A549 (cell line): ENCODE results near the gene SCART1. TPM values are rescaled to one million over a fixed set of nuclear protein-coding genes. Genes with fewer than 3 reads are reported as not detected.

ENCODE experiments used
- ATAC-seq, 2 experiments: fragments of 200-7000 bp in 1 of 2; fragments of >200 bp in 1 of 2; cut with Nextera tagmentation in 1 of 2; cut with Tn5 transposase in 1 of 2; 3 replicates each; pipeline versions ENCODE4 v1.8.0 to v1.9.1; 2018 to 2020; ENCODE audit warnings: mild to moderate bottlenecking in 1 of 2, moderate library complexity in 1 of 2
- CTCF ChIA-PET: fragments of 300-600 bp; sonication (Branson Sonifier 250); formaldehyde crosslinking; extraction: SDS; loops from one replicate; lab custom pipeline; 2021; ENCODE audit warnings: antibody characterized with exemption, inconsistent platforms; lab: Yijun Ruan, JAX
- POLR2A ChIA-PET: fragments of 350-600 bp; formaldehyde crosslinking; extraction: SDS; loops from one replicate; lab custom pipeline; 2021; ENCODE audit warnings: antibody characterized with exemption, inconsistent platforms; lab: Yijun Ruan, JAX
- DNase-seq, 2 experiments: peaks; one replicate each; pipeline versions ENCODE4 v3.0.0 to v3.0.0-alpha.2; 2011 to 2016; ENCODE audit warnings: low read depth in 1 of 2, low spot score in 1 of 2
- FAIRE-seq: peaks from 2 replicates; lab custom pipeline; 2011; peaks lifted over from hg19 to GRCh38; lab: Jason Lieb, UNC
- H3K27ac ChIP-seq, 2 experiments: fragments of >200 bp; sonication (Bioruptor Twin); formaldehyde crosslinking; 3 replicates each; pipeline ENCODE4 v1.5.1; 2016 to 2017
- H3K4me1 ChIP-seq: fragments of >200 bp; sonication (Bioruptor Twin); formaldehyde crosslinking; 3 replicates; pipeline ENCODE4 v1.6.1; 2016
- H3K4me2 ChIP-seq: fragments of >200 bp; sonication (Bioruptor Twin); formaldehyde crosslinking; 3 replicates; pipeline ENCODE4 v1.6.1; 2016
- H3K4me3 ChIP-seq: fragments of >200 bp; sonication (Bioruptor Twin); formaldehyde crosslinking; 3 replicates; pipeline ENCODE4 v1.5.1; 2016
- H3K9me3 ChIP-seq: fragments of >200 bp; sonication (Bioruptor Twin); formaldehyde crosslinking; 3 replicates; pipeline ENCODE4 v1.6.1; 2016
- CBX2 ChIP-seq: fragments of 200-600 bp; sonication (generic); IDR thresholded peaks from 2 replicates; pipeline ENCODE4 v1.6.1; 2016; ENCODE audit warnings: low read depth, mild to moderate bottlenecking, borderline replicate concordance
- CBX8 ChIP-seq: fragments of 200-600 bp; sonication (generic); IDR thresholded peaks from 2 replicates; pipeline ENCODE4 v1.6.1; 2016
- CHD4 ChIP-seq: fragments of 200-600 bp; sonication (generic); IDR thresholded peaks from 2 replicates; pipeline ENCODE4 v1.6.1; 2016; ENCODE audit warnings: antibody characterized with exemption, mild to moderate bottlenecking, borderline replicate concordance
- ESRRA ChIP-seq: fragments of 150-350 bp; IDR thresholded peaks from 2 replicates; pipeline ENCODE4 v1.6.1; 2014; ENCODE audit warnings: mild to moderate bottlenecking, low read length, borderline replicate concordance
- GATA3 ChIP-seq: IDR thresholded peaks from 2 replicates; pipeline ENCODE4 v1.6.1; 2012; ENCODE audit warnings: borderline replicate concordance
- HOXB13 ChIP-seq: fragments of 250-450 bp; sonication (Bioruptor Pico); IDR thresholded peaks from 2 replicates; pipeline ENCODE4 v1.5.0; 2020; ENCODE audit warnings: low read depth, mild to moderate bottlenecking, moderate library complexity
- MAFK ChIP-seq: fragments of 450-650 bp; IDR thresholded peaks from 2 replicates; pipeline ENCODE4 v1.6.1; 2014; ENCODE audit not compliant: partially characterized antibody
- MAZ ChIP-seq: fragments of 150-350 bp; IDR thresholded peaks from 2 replicates; pipeline ENCODE4 v1.6.1; 2014; ENCODE audit warnings: antibody characterized with exemption, low read depth, low read length, borderline replicate concordance
- MYC ChIP-seq: IDR thresholded peaks from 2 replicates; pipeline ENCODE4 v1.6.1; 2012; ENCODE audit warnings: mild to moderate bottlenecking, inconsistent platforms, low read length, improper control_type of control experiment, borderline replicate concordance
- RARB ChIP-seq: fragments of 250-450 bp; sonication (Bioruptor Pico); IDR thresholded peaks from 2 replicates; pipeline ENCODE4 v1.8.0; 2021; ENCODE audit warnings: mild to moderate bottlenecking, moderate library complexity
- SMC3 ChIP-seq: fragments of >200 bp; sonication (Bioruptor Twin); formaldehyde crosslinking; IDR thresholded peaks from 3 replicates; pipeline ENCODE4 v1.6.1; 2018; ENCODE audit warnings: inconsistent platforms
- SREBF2 ChIP-seq: fragments of 450-650 bp; IDR thresholded peaks from 2 replicates; pipeline ENCODE4 v1.6.1; 2014; ENCODE audit warnings: mild to moderate bottlenecking, moderate library complexity
- TP53 ChIP-seq: fragments of 250-450 bp; sonication (Bioruptor Pico); IDR thresholded peaks from 2 replicates; pipeline ENCODE4 v1.5.0; 2021; ENCODE audit warnings: mild to moderate bottlenecking, moderate library complexity
- ZNF302 ChIP-seq: fragments of 250-450 bp; sonication (Bioruptor Pico); IDR thresholded peaks from 2 replicates; pipeline ENCODE4 v1.9.0; 2021; ENCODE audit warnings: inconsistent platforms, mild to moderate bottlenecking, moderate library complexity
- WGBS: methylation state at CpG from one replicate; pipeline ENCODE4 v1.1.6; 2017; ENCODE audit errors: missing lambda C conversion rate; 5-methylcytosine and 5-hydroxymethylcytosine counted together
- polyA plus RNA-seq, 4 experiments: library from polyadenylated mRNA; depleted of rRNA in 3 of 4; stranded (reverse); fragments of >200 nt; fragmentation: RNase III in 1 of 4; extraction: RNeasy Plus Mini Kit Qiagen cat#74134 plus additional on column Dnase treatment in 1 of 4; gene quantifications; 2 replicates in 3 of 4; 3 replicates in 1 of 4; pipeline ENCODE4 v1.2.3, GENCODE V29; 2011 to 2017
- TF ChIP-seq, protein P1 (sequence below): IDR thresholded peaks from 2 replicates; pipeline ENCODE4 v1.6.1; 2012; ENCODE audit warnings: low read depth, borderline replicate concordance
- TF ChIP-seq, protein P2 (sequence below): IDR thresholded peaks from 2 replicates; pipeline ENCODE4 v1.6.1; 2012
- TF ChIP-seq, protein P3 (sequence below): fragments of >200 bp; sonication (Bioruptor Twin); formaldehyde crosslinking; IDR thresholded peaks from 3 replicates; pipeline ENCODE4 v1.6.1; 2016
- TF ChIP-seq, protein P4 (sequence below): fragments of 450-650 bp; IDR thresholded peaks from 2 replicates; pipeline ENCODE4 v1.6.1; 2014; ENCODE audit warnings: antibody characterized with exemption

Gene SCART1
- polyA plus RNA-seq, 2 of the 4 experiments (the other 2 are of a cell fraction), result 0.37 to 0.96 TPM

DNA sequence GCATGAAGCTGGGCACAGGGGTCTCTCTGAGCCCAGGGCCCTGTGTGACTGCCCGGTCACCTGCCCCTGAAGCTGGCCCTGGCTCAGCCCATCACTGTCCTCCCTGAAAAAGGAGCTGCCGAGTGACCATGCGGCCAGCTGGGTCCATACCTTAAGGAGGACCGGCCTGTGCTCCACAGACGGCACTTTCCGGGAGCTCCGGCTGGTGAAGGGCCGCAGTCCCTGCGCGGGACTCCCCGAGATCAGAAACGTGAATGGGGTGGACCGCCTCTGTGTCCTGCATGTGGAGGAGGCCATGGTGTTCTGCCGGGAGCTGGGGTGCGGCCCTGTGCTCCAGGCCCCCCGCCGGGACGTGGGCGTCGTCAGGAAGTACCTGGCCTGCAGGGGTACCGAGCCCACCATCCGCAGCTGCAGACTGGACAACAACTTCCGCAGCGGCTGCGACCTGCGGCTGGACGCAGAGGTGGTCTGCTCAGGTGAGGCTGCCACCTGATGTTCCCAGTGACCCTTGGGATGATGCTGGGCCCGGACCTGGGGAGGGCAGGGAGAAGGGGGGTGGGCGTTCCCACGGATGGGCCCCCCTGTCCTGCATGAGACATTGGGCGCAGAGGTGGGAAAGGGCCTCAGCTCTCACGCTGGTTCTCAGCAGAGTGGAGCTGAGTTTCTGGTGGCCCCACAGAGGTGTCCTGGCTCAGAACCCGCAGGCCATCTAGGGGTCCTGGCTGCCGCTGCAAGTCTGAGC lies 3.5 kb downstream of the SCART1 start:
- TF ChIP-seq, protein P1, sequence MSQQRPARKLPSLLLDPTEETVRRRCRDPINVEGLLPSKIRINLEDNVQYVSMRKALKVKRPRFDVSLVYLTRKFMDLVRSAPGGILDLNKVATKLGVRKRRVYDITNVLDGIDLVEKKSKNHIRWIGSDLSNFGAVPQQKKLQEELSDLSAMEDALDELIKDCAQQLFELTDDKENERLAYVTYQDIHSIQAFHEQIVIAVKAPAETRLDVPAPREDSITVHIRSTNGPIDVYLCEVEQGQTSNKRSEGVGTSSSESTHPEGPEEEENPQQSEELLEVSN, result no peak
- TF ChIP-seq, protein P2, sequence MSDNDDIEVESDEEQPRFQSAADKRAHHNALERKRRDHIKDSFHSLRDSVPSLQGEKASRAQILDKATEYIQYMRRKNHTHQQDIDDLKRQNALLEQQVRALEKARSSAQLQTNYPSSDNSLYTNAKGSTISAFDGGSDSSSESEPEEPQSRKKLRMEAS, result no peak
- TF ChIP-seq ZNF302 (no peak), CBX2 (no peak), MAFK (no peak), SMC3 (no peak), SREBF2 (no peak), CBX8 (no peak), MAZ (no peak), CHD4 (no peak), RARB (CRISPR knock-in tag) (no peak), TP53 (no peak)
- TF ChIP-seq, protein P3, sequence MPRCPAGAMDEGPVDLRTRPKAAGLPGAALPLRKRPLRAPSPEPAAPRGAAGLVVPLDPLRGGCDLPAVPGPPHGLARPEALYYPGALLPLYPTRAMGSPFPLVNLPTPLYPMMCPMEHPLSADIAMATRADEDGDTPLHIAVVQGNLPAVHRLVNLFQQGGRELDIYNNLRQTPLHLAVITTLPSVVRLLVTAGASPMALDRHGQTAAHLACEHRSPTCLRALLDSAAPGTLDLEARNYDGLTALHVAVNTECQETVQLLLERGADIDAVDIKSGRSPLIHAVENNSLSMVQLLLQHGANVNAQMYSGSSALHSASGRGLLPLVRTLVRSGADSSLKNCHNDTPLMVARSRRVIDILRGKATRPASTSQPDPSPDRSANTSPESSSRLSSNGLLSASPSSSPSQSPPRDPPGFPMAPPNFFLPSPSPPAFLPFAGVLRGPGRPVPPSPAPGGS, result no peak
- DNase-seq (no peak), FAIRE-seq (no peak), ATAC-seq (peak in 1 of 2 experiments; percentile 10; a peak in 2 of 6 replicates)
- no peaks in the 10 kb centered on the region for H3K9me3 ChIP-seq
- H3K4me2 ChIP-seq, result no peak overlapping the region
- no peaks in the 10 kb centered on the region for H3K4me1 ChIP-seq
- ChIA-PET POLR2A (no interaction called here), CTCF (interaction anchor here (1.0 to 2.8 kb wide), 2 partner anchors 9 to 19 kb away, joined by 3 to 7 read pairs; no protein-coding TSS in a partner anchor)
- 50% methylated on average over 13 of the region's 34 CpGs for WGBS
- no peak overlapping the region for H3K4me3 ChIP-seq
- no peak overlapping the region for H3K27ac ChIP-seq

DNA sequence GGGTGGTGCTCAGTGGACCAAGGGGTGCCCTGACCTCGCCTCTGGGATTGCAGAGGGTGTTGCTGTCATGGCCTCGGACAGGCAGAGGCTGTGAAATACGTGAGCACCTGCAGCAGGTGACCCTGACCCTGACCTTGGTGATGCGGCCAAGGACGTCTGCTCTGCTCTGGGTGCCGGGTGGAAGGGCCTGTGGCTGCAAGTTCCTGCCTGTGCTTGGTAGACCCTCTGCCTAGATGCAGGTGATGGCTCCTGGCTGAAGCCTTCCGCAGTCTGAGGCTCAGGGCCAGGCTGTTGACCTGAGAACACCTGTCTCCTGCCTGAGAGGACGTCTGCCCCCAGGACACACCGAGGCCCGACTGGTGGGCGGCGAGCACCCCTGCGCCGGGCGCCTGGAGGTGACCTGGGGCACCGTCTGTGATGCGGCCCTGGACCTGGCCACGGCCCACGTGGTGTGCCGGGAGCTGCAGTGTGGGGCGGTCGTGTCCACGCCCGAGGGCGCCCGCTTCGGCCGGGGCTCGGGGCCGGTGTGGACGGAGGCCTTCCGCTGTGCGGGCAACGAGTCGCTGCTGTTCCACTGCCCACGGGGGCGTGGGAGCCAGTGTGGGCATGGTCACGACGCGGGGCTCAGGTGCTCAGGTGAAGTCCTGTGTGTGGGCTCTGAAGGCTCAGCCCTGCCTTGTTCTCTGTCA lies 4.4 kb downstream of the SCART1 start:
- H3K27ac ChIP-seq, result no peak overlapping the region
- 57% methylated on average over 5 of the region's 40 CpGs for WGBS
- H3K4me1 ChIP-seq, result no peaks in the 10 kb centered on the region
- FAIRE-seq (no peak), DNase-seq (no peak), ATAC-seq (no peak)
- ChIA-PET POLR2A (no interaction called here), CTCF (interaction anchor here (2.8 kb wide), 1 partner anchor 20 kb away, joined by 7 read pairs; no protein-coding TSS in a partner anchor)
- H3K4me2 ChIP-seq, result no peak overlapping the region
- H3K4me3 ChIP-seq, result no peak overlapping the region
- no peak for TF ChIP-seq HOXB13 (CRISPR knock-in tag)
- TF ChIP-seq, protein P4, sequence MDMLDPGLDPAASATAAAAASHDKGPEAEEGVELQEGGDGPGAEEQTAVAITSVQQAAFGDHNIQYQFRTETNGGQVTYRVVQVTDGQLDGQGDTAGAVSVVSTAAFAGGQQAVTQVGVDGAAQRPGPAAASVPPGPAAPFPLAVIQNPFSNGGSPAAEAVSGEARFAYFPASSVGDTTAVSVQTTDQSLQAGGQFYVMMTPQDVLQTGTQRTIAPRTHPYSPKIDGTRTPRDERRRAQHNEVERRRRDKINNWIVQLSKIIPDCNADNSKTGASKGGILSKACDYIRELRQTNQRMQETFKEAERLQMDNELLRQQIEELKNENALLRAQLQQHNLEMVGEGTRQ, result no peak
- TF ChIP-seq GATA3, result no peak
- no peak for TF ChIP-seq ESRRA
- TF ChIP-seq SREBF2, result no peak
- TF ChIP-seq, protein P3, result no peak
- TF ChIP-seq CHD4, result no peak
- no peak for TF ChIP-seq MYC
- H3K9me3 ChIP-seq, result no peaks in the 10 kb centered on the region
